Pancreas (tissue), 10 donors: ENCODE data around the gene ZNF473. TPM values are rescaled to one million over a fixed set of nuclear protein-coding genes. Genes with fewer than 3 reads are reported as not detected.

ENCODE experiments used
- ATAC-seq, 4 donors: fragments of 200-7000 bp; cut with Tn5 transposase; one replicate each; pipeline versions ENCODE4 v1.8.0 to v1.9.1; 2020; ENCODE audit warnings: mild to moderate bottlenecking in 4 of 4, moderate library complexity in 4 of 4
- DNase-seq, 6 donors: peaks; one replicate each; pipeline ENCODE4 v3.0.0-alpha.2; 2020
- FAIRE-seq: peaks from 2 replicates; lab custom pipeline; 2012; peaks lifted over from hg19 to GRCh38; lab: Jason Lieb, UNC
- H3K27ac ChIP-seq, 4 donors: fragments of 200-600 bp; sonication (generic); 1 replicate in 3 of 4; 2 replicates in 1 of 4; pipeline versions ENCODE4 v1.5.0 to v1.8.0; 2020
- H3K27me3 ChIP-seq, 4 donors: fragments of 200-600 bp; one replicate each; pipeline ENCODE4 v1.8.0; 2021
- H3K36me3 ChIP-seq, 3 donors: fragments of 200-600 bp; sonication (generic) in 1 of 3; one replicate each; pipeline versions ENCODE4 v1.5.0 to v1.8.0; 2020 to 2021
- H3K4me1 ChIP-seq, 3 donors: fragments of 200-600 bp; one replicate each; pipeline ENCODE4 v1.8.0; 2021
- H3K4me3 ChIP-seq, 4 donors: fragments of 200-600 bp; sonication (generic) in 2 of 4; one replicate each; pipeline versions ENCODE4 v1.5.0 to v1.8.0; 2020 to 2021
- H3K9me3 ChIP-seq, 4 donors: fragments of 200-600 bp; one replicate each; pipeline ENCODE4 v1.8.0; 2021
- CTCF ChIP-seq, 4 donors: fragments of 200-600 bp; sonication (generic) in 3 of 4; IDR thresholded peaks; one replicate each; pipeline versions ENCODE4 v1.5.0 to v1.8.0; 2021; ENCODE audit warnings: antibody characterized with exemption in 4 of 4
- WGBS, 2 donors: extraction: QIAGEN DNeasy Blood & Tissue Kit; methylation state at CpG; one replicate each; pipeline ENCODE4 v1.1.7; 2013; 5-methylcytosine and 5-hydroxymethylcytosine counted together
- intact Hi-C, 3 donors: fragments of 100-400 bp; cut with DNase I; formaldehyde crosslinking; loops; one replicate each; pipeline versions ENCODE4 v1.11.1 to v1.14.2; 2022
- polyA plus RNA-seq, 2 donors: library from polyadenylated mRNA; stranded (reverse); fragments of 200-250 nt; gene quantifications; one replicate each; pipeline ENCODE4 v1.2.3, GENCODE V29; 2013
- total RNA-seq, 6 donors: library from RNA; stranded (reverse); fragmentation: NEBNext Ultra II Directional in 4 of 6; extraction: Animal tissue kit (Norgen Biotek cat#: 25700) in 4 of 6; gene quantifications; one replicate each; pipeline versions ENCODE4 v1.2.1 to v1.2.4, GENCODE V29; 2021 to 2023
- donor health status: healthy with polysubstance abuse.
- donor health status: DM: no; HTN: no; CAD: no; lungs with moderate emphysema.
- donor health status: DM: no; HTN: no; CAD: no.
- donor health status: control.
- donor health status: control.
- donor health status: Bipolar disorder and iron deficiency.
- donor health status: DM: yes; HTN: yes; CAD: no.
- donor health status: DM: no; HTN: no; CAD: no.
- donor health status: DM: no; HTN: no; CAD: no.
- donor health status: DM: yes; HTN: yes; CAD: no.

ZNF473 gene
- total and polyA plus RNA-seq, 8 donors: 1.9 to 6.3 (median 3.9) TPM

GRCh38 chr19:50007947-50008346 lies 17.9 kb upstream of the ZNF473 start:
- no peak for DNase-seq
- Histone ChIP-seq H3K4me3 (no peak overlapping the region), H3K27me3 (no peaks in the 10 kb centered on the region), H3K4me1 (no peaks in the 10 kb centered on the region), H3K36me3 (peaks cover 0 to 28% (median 6%) of the 10 kb centered on the region in 3 donors), H3K9me3 (no peaks in the 10 kb centered on the region), H3K27ac (no peak overlapping the region)
- FAIRE-seq: no peak
- ATAC-seq: no peak
- no peak for TF ChIP-seq CTCF (IDR thresholded peaks at IDR 0.05)
- 97 to 100% methylated on average over 2 of the region's 2 CpGs for WGBS, 2 donors
- intact Hi-C loops: no loop called here

- no peak for FAIRE-seq
- DNase-seq: no peak
- TF ChIP-seq CTCF (IDR thresholded peaks at IDR 0.05): no peak
- Histone ChIP-seq H3K27me3 (no peaks in the 10 kb centered on the region), H3K27ac (no peak overlapping the region), H3K4me1 (no peaks in the 10 kb centered on the region), H3K4me3 (no peak overlapping the region), H3K9me3 (no peaks in the 10 kb centered on the region), H3K36me3 (peaks cover 0 to 22% (median 6%) of the 10 kb centered on the region in 3 donors)
- no peak for ATAC-seq
- whole genome bisulfite sequencing, 2 donors: 63 to 64% methylated on average over 10 of the region's 10 CpGs
- intact Hi-C loops: no loop called here
Measured at GRCh38 chr19:50008532-50008931, 17.3 kb upstream of the ZNF473 start.

- WGBS, 2 donors: 90 to 100% methylated on average over 1 of the region's 1 CpG
- Histone ChIP-seq H3K4me3 (no peak overlapping the region), H3K36me3 (peaks cover 0 to 34% (median 7%) of the 10 kb centered on the region in 3 donors), H3K9me3 (no peaks in the 10 kb centered on the region), H3K4me1 (no peaks in the 10 kb centered on the region), H3K27ac (no peak overlapping the region), H3K27me3 (no peaks in the 10 kb centered on the region)
- FAIRE-seq (no peak), ATAC-seq (no peak), DNase-seq (no peak)
- no peak for TF ChIP-seq CTCF (IDR thresholded peaks at IDR 0.05)
- intact Hi-C loops: no loop called here
Measured at GRCh38 chr19:50016225-50016807, 9.5 kb upstream of the ZNF473 start.

- no peak for ATAC-seq
- intact Hi-C loops: no loop called here
Measured at GRCh38 chr19:50020481-50020880, 5.3 kb upstream of the ZNF473 start.

More at GRCh38 chr19:50020481-50020880, 5.3 kb upstream of the ZNF473 start:
- Histone ChIP-seq H3K9me3 (no peaks in the 10 kb centered on the region), H3K4me3 (no peak overlapping the region), H3K27me3 (no peaks in the 10 kb centered on the region), H3K27ac (no peak overlapping the region), H3K4me1 (peaks cover 0 to 8% (median 0%) of the 10 kb centered on the region in 3 donors), H3K36me3 (peaks cover 0 to 22% (median 7%) of the 10 kb centered on the region in 3 donors)
- WGBS, 2 donors: 66 to 70% methylated on average over 6 of the region's 6 CpGs
- FAIRE-seq (no peak), DNase-seq (no peak)
- no peak for TF ChIP-seq CTCF (IDR thresholded peaks at IDR 0.05)
